ENCODE measurements around the gene CLDN19.

GRCh38 chr1:42735477-42736105 lies 4.4 kb downstream of the CLDN19 start:
- no peak for TF ChIP-seq CTCF (IDR thresholded peaks at IDR 0.05)
- TF ChIP-seq POLR2AphosphoS5 (IDR thresholded peaks at IDR 0.05), result no peak
- TF ChIP-seq EP300 (IDR thresholded peaks at IDR 0.05), result no peak

Measured in stomach (tissue), 4 donors.